ENCODE data around the gene ARHGAP28.

The ARHGAP28 gene

DNA sequence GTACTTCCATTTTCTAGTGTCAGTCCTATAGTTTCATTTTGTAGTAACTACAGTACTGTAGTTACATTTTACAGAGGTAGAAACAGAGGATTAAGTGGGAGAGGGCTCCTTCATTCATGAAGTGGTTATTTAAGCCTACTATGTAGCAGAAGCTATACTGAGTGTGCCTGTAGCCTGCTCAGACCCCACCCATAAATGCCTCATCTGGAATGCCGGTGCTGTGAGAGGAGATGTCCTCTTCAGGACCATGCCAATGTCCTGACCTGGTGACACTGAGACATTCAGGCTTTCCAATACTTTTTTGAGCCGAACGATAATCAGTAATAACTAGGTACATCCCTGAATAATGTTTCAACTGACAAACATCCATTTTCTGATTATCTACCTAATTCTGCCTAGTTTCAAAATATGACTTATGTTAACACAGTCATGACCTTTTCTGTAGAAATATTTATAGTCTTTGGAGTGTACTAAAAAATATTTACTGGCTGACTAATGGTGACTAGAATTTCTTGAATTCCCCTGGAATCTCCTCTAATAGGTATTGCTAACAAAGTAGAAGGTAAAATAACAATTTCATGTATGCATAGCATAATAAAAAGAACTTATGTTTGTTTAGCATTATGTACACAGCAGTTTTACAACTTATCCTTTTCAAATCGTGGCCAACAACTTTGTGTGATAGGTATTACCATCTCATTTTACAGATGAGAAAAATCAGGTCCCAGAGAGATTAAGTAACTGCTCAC, 10.2 kb upstream of the ARHGAP28 start:
- H3K4me3 ChIP-seq (ENCODE audit: low read length): no peak overlapping the region
- no peak overlapping the region for H3K9ac ChIP-seq (ENCODE audit: low read depth, low read length)
- H3K27ac ChIP-seq (ENCODE audit: low read depth, low read length): no peak overlapping the region
- H3K27me3 ChIP-seq (ENCODE audit: insufficient read depth, low read length): no peaks in the 10 kb centered on the region
- H3K36me3 ChIP-seq (ENCODE audit: insufficient read depth, low read length): no peaks in the 10 kb centered on the region
- 0 out of 2 replicates have a peak, but pooled peaks cover 5% of the 10 kb centered on the region for H3K4me1 ChIP-seq (ENCODE audit: insufficient read depth, low read length)
- WGBS: 94% methylated on average over 4 of the region's 4 CpGs
- H3K9me3 ChIP-seq (ENCODE audit: insufficient read depth, low read depth, low read length): no peaks in the 10 kb centered on the region

- no peak overlapping the region for H3K9ac ChIP-seq (ENCODE audit: low read depth, low read length)
- no peaks in the 10 kb centered on the region for H3K36me3 ChIP-seq (ENCODE audit: insufficient read depth, low read length)
- H3K4me3 ChIP-seq (ENCODE audit: low read length): no peak overlapping the region
- no peaks in the 10 kb centered on the region for H3K9me3 ChIP-seq (ENCODE audit: insufficient read depth, low read depth, low read length)
- H3K27ac ChIP-seq (ENCODE audit: low read depth, low read length): no peak overlapping the region
- H3K27me3 ChIP-seq (ENCODE audit: insufficient read depth, low read length): no peaks in the 10 kb centered on the region
- 48% methylated on average over 1 of the region's 1 CpG for WGBS
- 0 out of 2 replicates have a peak, but pooled peaks cover 4% of the 10 kb centered on the region for H3K4me1 ChIP-seq (ENCODE audit: insufficient read depth, low read length)
Observed at GRCh38 chr18:6719910-6720683, 9.4 kb upstream of the ARHGAP28 start.

DNA sequence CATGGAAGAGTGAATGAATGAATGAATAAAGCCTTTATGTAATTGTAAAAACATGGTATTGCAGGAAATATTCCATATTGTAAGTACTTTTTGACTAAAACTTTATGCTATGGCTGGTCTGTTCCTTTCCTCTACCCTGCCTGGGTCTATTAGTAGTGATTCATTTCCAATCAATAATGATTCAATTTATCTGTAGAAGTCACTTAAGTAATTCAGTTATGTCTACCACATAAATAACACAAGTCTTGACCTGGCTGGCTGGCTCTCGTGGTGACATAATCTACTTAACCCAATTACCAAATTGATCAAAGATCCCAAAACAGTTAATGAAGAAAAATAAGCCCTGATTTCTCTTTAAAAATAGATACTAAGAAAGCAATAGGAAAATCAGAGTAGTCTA, 7.8 kb upstream of the ARHGAP28 start:
- Histone ChIP-seq H3K9me3 (ENCODE audit: insufficient read depth, low read depth, low read length) (no peaks in the 10 kb centered on the region), H3K4me1 (ENCODE audit: insufficient read depth, low read length) (0 out of 2 replicates have a peak, but pooled peaks cover 4% of the 10 kb centered on the region), H3K36me3 (ENCODE audit: insufficient read depth, low read length) (no peaks in the 10 kb centered on the region), H3K27ac (ENCODE audit: low read depth, low read length) (no peak overlapping the region), H3K27me3 (ENCODE audit: insufficient read depth, low read length) (no peaks in the 10 kb centered on the region), H3K9ac (ENCODE audit: low read depth, low read length) (no peak overlapping the region), H3K4me3 (ENCODE audit: low read length) (no peak overlapping the region)
- 94% methylated on average over 1 of the region's 1 CpG for WGBS

GRCh38 chr18:6722690-6723089, 6.8 kb upstream of the ARHGAP28 start:
- Histone ChIP-seq H3K4me3 (ENCODE audit: low read length) (no peak overlapping the region), H3K4me1 (ENCODE audit: insufficient read depth, low read length) (0 out of 2 replicates have a peak, but pooled peaks cover 4% of the 10 kb centered on the region), H3K27me3 (ENCODE audit: insufficient read depth, low read length) (no peaks in the 10 kb centered on the region), H3K36me3 (ENCODE audit: insufficient read depth, low read length) (no peaks in the 10 kb centered on the region), H3K27ac (ENCODE audit: low read depth, low read length) (no peak overlapping the region), H3K9me3 (ENCODE audit: insufficient read depth, low read depth, low read length) (no peaks in the 10 kb centered on the region), H3K9ac (ENCODE audit: low read depth, low read length) (no peak overlapping the region)
- WGBS: 90% methylated on average over 4 of the region's 4 CpGs

DNA sequence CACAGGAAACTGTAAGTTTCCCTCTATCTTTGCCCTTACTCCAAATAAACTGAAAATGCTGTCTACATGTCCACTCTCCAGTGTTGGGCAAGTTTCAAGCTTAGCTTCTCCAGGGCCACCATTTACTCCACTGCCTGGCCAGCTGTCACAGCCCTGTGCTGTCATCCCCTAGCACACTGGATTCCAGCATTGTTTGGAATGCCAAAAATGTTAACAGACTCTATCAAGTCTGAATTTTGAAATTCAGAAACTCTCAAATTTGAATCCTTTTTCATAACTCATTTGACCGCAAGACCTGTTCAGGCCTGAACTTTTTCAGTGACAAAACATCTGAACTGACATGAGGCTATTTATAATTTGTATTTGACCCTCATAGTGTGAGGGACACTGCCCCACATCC, 5.2 kb upstream of the ARHGAP28 start:
- Histone ChIP-seq H3K9ac (ENCODE audit: low read depth, low read length) (no peak overlapping the region), H3K27me3 (ENCODE audit: insufficient read depth, low read length) (no peaks in the 10 kb centered on the region), H3K9me3 (ENCODE audit: insufficient read depth, low read depth, low read length) (no peaks in the 10 kb centered on the region), H3K27ac (ENCODE audit: low read depth, low read length) (no peak overlapping the region), H3K4me1 (ENCODE audit: insufficient read depth, low read length) (peaks cover 15% of the 10 kb centered on the region), H3K36me3 (ENCODE audit: insufficient read depth, low read length) (no peaks in the 10 kb centered on the region), H3K4me3 (ENCODE audit: low read length) (no peak overlapping the region)
- 95% methylated on average over 1 of the region's 1 CpG for WGBS

DNA sequence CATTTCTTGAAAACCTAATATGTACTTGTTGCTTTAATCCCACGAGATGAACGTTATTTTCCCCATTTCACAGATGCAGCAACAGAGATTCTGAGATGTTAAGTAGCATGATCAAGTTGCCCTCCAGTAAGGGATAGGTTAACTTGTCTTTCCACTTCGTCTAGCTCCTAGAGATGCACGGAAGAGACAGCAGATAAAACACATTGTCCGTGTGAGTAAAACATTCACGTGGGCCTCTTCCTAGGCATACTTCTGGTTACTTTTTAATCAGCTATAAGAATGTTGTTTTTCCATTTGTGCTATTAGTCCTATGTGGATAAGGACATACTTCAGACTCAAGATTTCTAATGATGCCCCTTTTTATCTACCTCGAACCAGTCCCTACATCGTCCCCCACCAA, 1.2 kb upstream of the ARHGAP28 start:
- Histone ChIP-seq H3K36me3 (ENCODE audit: insufficient read depth, low read length) (no peaks in the 10 kb centered on the region), H3K27ac (ENCODE audit: low read depth, low read length) (peak overlapping the region; percentile 84), H3K9ac (ENCODE audit: low read depth, low read length) (peak overlapping the region; percentile 87; the same call in 1 of the 2 replicates), H3K9me3 (ENCODE audit: insufficient read depth, low read depth, low read length) (no peaks in the 10 kb centered on the region), H3K27me3 (ENCODE audit: insufficient read depth, low read length) (no peaks in the 10 kb centered on the region), H3K4me1 (ENCODE audit: insufficient read depth, low read length) (peaks cover 42% of the 10 kb centered on the region), H3K4me3 (ENCODE audit: low read length) (peak overlapping the region; percentile 74)
- WGBS: 77% methylated on average over 8 of the region's 8 CpGs

GRCh38 chr18:6728809-6729246, 688 bp upstream of the ARHGAP28 start:
- peak overlapping the region; percentile 84 for H3K27ac ChIP-seq (ENCODE audit: low read depth, low read length)
- H3K4me3 ChIP-seq (ENCODE audit: low read length): peak overlapping the region; percentile 74
- 22% methylated on average over 5 of the region's 5 CpGs for WGBS
- H3K27me3 ChIP-seq (ENCODE audit: insufficient read depth, low read length): no peaks in the 10 kb centered on the region
- H3K36me3 ChIP-seq (ENCODE audit: insufficient read depth, low read length): no peaks in the 10 kb centered on the region
- no peaks in the 10 kb centered on the region for H3K9me3 ChIP-seq (ENCODE audit: insufficient read depth, low read depth, low read length)
- peak overlapping the region; percentile 87 for H3K9ac ChIP-seq (ENCODE audit: low read depth, low read length)
- peaks cover 47% of the 10 kb centered on the region for H3K4me1 ChIP-seq (ENCODE audit: insufficient read depth, low read length)

DNA sequence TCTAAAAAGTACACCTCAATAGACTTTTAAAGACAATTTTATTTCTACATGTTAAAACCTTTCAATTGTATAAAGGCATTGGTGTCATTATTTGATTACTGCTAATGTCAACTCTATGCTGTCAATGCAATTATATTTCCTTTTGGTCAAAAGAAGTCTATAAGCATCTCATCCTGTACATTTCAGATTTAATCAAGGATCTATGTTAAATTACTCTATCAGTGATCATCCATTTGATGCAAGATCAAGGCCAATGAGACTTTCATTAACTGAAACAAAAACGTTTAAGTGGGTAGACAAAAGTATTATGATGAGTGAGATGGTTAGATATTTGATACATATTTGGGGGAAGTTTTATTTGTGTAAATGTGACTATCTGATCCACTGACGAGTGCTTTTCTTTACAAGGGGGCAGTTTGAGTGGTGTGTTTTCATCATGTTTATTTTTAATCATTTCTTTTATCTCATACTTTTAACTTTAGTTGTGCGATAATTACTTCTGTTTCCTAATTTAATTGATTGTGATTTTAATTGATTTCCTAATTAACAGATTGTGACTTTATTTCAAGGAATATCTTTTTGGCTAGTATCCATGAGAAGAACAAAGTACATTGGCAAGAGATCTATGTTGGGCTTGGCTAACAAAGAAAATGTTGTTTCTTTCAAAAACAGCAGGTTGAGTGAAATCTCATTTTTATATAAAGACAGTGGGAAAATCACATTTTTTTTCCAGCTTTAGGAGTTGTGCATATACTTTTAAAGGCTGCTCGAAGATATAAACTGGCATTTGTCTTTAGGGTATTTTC, 1.1 kb downstream of the ARHGAP28 start:
- WGBS: 54% methylated on average over 3 of the region's 4 CpGs
- peak overlapping the region; percentile 87; the same call in 1 of the 2 replicates for H3K9ac ChIP-seq (ENCODE audit: low read depth, low read length)
- H3K27me3 ChIP-seq (ENCODE audit: insufficient read depth, low read length): no peaks in the 10 kb centered on the region
- H3K27ac ChIP-seq (ENCODE audit: low read depth, low read length): peak overlapping the region; percentile 84; the same call in 1 of the 2 replicates
- peaks cover 62% of the 10 kb centered on the region for H3K4me1 ChIP-seq (ENCODE audit: insufficient read depth, low read length)
- peak overlapping the region; percentile 74 for H3K4me3 ChIP-seq (ENCODE audit: low read length)
- H3K36me3 ChIP-seq (ENCODE audit: insufficient read depth, low read length): no peaks in the 10 kb centered on the region
- H3K9me3 ChIP-seq (ENCODE audit: insufficient read depth, low read depth, low read length): no peaks in the 10 kb centered on the region

DNA sequence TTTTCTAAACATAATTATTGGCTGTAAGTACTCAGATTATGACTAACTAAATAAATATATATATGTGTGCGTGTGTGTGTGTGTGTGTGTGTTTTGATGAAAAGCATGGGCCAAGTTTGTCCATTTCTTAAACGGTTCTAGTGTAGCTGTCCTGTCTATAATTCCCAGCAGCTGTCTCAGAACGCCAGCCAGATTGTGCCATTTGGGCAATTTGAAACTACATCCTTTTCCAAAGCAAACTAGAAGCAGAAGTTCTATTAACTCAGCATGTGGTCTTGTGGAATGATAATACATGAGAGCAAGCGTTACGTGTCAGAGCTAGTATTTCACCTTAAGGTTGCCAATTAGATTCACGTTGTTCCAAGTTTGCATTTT, 1.7 kb downstream of the ARHGAP28 start:
- H3K36me3 ChIP-seq (ENCODE audit: insufficient read depth, low read length): no peaks in the 10 kb centered on the region
- no peaks in the 10 kb centered on the region for H3K9me3 ChIP-seq (ENCODE audit: insufficient read depth, low read depth, low read length)
- H3K9ac ChIP-seq (ENCODE audit: low read depth, low read length): no peak overlapping the region
- H3K4me3 ChIP-seq (ENCODE audit: low read length): peak overlapping the region; percentile 74; the same call in 1 of the 2 replicates
- no peaks in the 10 kb centered on the region for H3K27me3 ChIP-seq (ENCODE audit: insufficient read depth, low read length)
- peaks cover 62% of the 10 kb centered on the region for H3K4me1 ChIP-seq (ENCODE audit: insufficient read depth, low read length)
- H3K27ac ChIP-seq (ENCODE audit: low read depth, low read length): no peak overlapping the region; the same call in 1 of the 2 replicates
- 45% methylated on average over 6 of the region's 6 CpGs for WGBS

GRCh38 chr18:6732952-6733351, 3.4 kb downstream of the ARHGAP28 start:
- Histone ChIP-seq H3K9me3 (ENCODE audit: insufficient read depth, low read depth, low read length) (no peaks in the 10 kb centered on the region), H3K4me3 (ENCODE audit: low read length) (no peak overlapping the region), H3K27me3 (ENCODE audit: insufficient read depth, low read length) (no peaks in the 10 kb centered on the region), H3K27ac (ENCODE audit: low read depth, low read length) (no peak overlapping the region), H3K4me1 (ENCODE audit: insufficient read depth, low read length) (peaks cover 74% of the 10 kb centered on the region), H3K36me3 (ENCODE audit: insufficient read depth, low read length) (no peaks in the 10 kb centered on the region), H3K9ac (ENCODE audit: low read depth, low read length) (no peak overlapping the region)
- WGBS: 100% methylated on average over 1 of the region's 2 CpGs

Data from HUES64 (cell line).